Activated B cell treated with CpG ODN at 0.5 μM for 24 hours (primary cell): ENCODE results near the gene SERGEF. TPM values are rescaled to one million over a fixed set of nuclear protein-coding genes. Genes with fewer than 3 reads are reported as not detected.
"Not testable (repeated sequence)": the region's sequence is repeated elsewhere in the genome, so short reads cannot be mapped to it uniquely, and the experiment has no call there.

Experiments used
- ATAC-seq: fragments of 200-7000 bp; cut with Tn5 transposase; one replicate; pipeline ENCODE4 v1.10.0; 2021; ENCODE audit warnings: low read depth, mild to moderate bottlenecking, moderate library complexity
- CTCF ChIA-PET: fragments of 350-600 bp; sonication (Branson Sonifier 250); formaldehyde crosslinking; loops from one replicate; lab custom pipeline; 2021; ENCODE audit warnings: antibody characterized with exemption; lab: Charles Lee
- POLR2A ChIA-PET: fragments of 350-600 bp; sonication (Branson Sonifier 250); formaldehyde crosslinking; loops from one replicate; lab custom pipeline; 2021; ENCODE audit warnings: antibody characterized with exemption; lab: Charles Lee
- DNase-seq: peaks from one replicate; pipeline ENCODE4 v3.0.0; 2022
- H3K27ac Mint-ChIP-seq: one replicate; pipeline ENCODE4 v1.8.0; 2020; ENCODE audit warnings: mixed read lengths
- H3K27me3 Mint-ChIP-seq: one replicate; pipeline ENCODE4 v1.8.0; 2021; ENCODE audit warnings: mixed read lengths
- H3K36me3 Mint-ChIP-seq: one replicate; pipeline ENCODE4 v1.8.0; 2021; ENCODE audit warnings: low read depth, mixed read lengths
- H3K4me1 Mint-ChIP-seq: one replicate; pipeline ENCODE4 v1.8.0; 2021; ENCODE audit warnings: mixed read lengths
- H3K4me3 Mint-ChIP-seq: one replicate; pipeline ENCODE4 v1.8.0; 2020; ENCODE audit warnings: mild to moderate bottlenecking, mixed read lengths
- H3K9me3 Mint-ChIP-seq: one replicate; pipeline ENCODE4 v1.8.0; 2020; ENCODE audit warnings: mixed read lengths
- intact Hi-C: fragments of 100-400 bp; cut with micrococcal nuclease; formaldehyde crosslinking; loops from one replicate; pipeline ENCODE4 v1.15.1; 2024
- total RNA-seq: library from RNA; stranded (reverse); gene quantifications from 2 replicates; pipeline ENCODE4 v1.2.3, GENCODE V29; 2022
- TF ChIP-seq, protein P1 (sequence below): fragments of 200-600 bp; IDR thresholded peaks from one replicate; pipeline ENCODE4 v1.8.0; 2022; ENCODE audit warnings: antibody characterized with exemption, mild to moderate bottlenecking

SERGEF gene
- total RNA-seq, 1 donor from 2014 or later: 38.4 TPM

DNA sequence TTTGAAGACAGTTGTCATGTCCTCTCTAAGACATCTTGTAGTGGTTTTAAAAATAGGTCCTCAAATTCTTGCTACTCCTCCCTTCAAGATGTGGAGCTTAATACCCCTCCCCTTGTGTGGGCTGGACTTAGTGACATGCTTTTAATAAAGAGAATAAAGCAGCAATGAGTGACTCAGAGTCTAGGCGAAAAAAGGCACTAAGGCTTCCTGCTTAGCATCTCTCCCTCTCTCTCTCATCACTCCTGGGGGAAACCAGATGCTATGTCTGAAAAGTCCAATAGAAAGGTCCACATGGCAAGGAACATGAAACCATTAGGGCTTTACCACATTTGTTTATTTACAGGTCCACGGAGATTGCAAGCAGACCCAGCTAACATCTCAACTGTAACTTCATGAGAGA lies 11.7 kb downstream of the SERGEF start:
- POLR2A ChIA-PET: no interaction called here

DNA sequence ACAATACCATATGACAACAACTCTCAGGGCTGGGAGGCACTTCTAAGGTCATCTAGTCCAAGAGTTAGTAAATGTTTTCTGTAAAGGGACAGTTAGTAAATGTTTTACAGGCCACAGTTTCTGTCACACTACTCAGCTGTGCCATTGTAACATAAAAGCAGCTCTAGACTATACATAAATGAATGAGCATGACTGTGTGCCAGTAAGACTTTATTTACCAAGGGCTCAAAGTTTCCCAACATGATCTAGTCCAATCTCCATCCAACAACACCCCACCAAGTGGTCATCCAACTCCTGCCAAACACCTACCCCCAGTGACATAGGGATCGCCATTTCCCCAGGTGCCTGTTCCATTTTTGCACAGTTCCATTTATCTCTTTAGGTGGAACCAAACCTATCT lies 12.1 kb downstream of the SERGEF start:
- intact Hi-C loops: no loop called here
- ChIA-PET CTCF (no interaction called here), POLR2A (no interaction called here)
- no peak overlapping the region for H3K4me3 Mint-ChIP-seq
- H3K27me3 Mint-ChIP-seq: no peaks in the 10 kb centered on the region
- H3K36me3 Mint-ChIP-seq: peaks cover 79% of the 10 kb centered on the region
- ATAC-seq (no peak), DNase-seq (no peak)
- TF ChIP-seq, protein P1, sequence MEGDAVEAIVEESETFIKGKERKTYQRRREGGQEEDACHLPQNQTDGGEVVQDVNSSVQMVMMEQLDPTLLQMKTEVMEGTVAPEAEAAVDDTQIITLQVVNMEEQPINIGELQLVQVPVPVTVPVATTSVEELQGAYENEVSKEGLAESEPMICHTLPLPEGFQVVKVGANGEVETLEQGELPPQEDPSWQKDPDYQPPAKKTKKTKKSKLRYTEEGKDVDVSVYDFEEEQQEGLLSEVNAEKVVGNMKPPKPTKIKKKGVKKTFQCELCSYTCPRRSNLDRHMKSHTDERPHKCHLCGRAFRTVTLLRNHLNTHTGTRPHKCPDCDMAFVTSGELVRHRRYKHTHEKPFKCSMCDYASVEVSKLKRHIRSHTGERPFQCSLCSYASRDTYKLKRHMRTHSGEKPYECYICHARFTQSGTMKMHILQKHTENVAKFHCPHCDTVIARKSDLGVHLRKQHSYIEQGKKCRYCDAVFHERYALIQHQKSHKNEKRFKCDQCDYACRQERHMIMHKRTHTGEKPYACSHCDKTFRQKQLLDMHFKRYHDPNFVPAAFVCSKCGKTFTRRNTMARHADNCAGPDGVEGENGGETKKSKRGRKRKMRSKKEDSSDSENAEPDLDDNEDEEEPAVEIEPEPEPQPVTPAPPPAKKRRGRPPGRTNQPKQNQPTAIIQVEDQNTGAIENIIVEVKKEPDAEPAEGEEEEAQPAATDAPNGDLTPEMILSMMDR: no peak
- no peaks in the 10 kb centered on the region for H3K4me1 Mint-ChIP-seq
- H3K27ac Mint-ChIP-seq: no peak overlapping the region
- no peaks in the 10 kb centered on the region for H3K9me3 Mint-ChIP-seq

More for the DNA sequence above, 11.7 kb downstream of the SERGEF start:
- DNase-seq (no peak), ATAC-seq (no peak)
- Mint-ChIP-seq H3K36me3 (peaks cover 79% of the 10 kb centered on the region), H3K27ac (no peak overlapping the region), H3K9me3 (no peaks in the 10 kb centered on the region), H3K4me3 (no peak overlapping the region), H3K27me3 (no peaks in the 10 kb centered on the region), H3K4me1 (no peaks in the 10 kb centered on the region)
- CTCF ChIA-PET: no interaction called here
- intact Hi-C loops: no loop called here
- TF ChIP-seq, protein P1: no peak

DNA sequence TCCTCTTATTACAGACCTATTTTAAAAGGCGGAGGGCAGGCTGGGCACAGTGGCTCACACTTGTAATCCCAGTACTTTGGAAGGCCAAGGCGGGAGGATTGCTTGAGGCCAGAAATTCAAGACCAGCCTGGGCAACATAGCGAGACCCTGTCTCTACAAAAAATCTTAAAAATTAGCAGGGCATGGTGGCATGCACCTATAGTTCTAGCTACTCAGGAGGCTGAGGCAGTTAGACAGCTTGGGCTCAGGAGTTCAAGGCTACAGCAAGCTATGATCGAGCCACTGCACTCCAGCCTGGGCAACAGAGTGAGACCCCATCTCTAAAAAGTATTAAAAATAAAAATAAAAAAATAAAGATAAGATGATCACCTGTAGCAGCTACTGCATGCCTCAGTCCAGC lies 12.7 kb downstream of the SERGEF start:
- H3K9me3 Mint-ChIP-seq, H3K4me1 Mint-ChIP-seq, DNase-seq, intact Hi-C loops, H3K27me3 Mint-ChIP-seq, H3K4me3 Mint-ChIP-seq, H3K27ac Mint-ChIP-seq, ATAC-seq, POLR2A ChIA-PET, CTCF ChIA-PET: not testable (repeated sequence)
- peaks cover 79% of the 10 kb centered on the region for H3K36me3 Mint-ChIP-seq

DNA sequence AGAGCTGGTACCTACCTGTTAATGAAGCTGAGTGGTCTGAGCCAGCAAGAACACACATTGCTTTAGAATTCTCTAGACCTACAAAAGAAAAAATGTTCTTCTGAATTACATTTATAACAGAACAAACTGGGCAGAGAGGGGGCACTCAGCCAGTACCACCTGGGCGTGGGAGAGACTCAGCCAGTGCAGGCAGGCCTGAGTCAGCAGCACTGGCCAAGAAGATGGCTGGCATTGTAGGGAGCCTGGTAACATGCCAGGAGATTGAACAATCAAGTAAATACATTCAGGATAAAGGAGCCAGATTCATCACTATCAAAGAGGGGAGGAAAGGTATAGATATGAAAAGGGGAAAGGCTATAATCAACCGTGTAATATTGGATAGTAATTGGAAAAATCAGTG lies 19.9 kb downstream of the SERGEF start:
- no peaks in the 10 kb centered on the region for H3K4me1 Mint-ChIP-seq
- no peak for DNase-seq
- peaks cover 74% of the 10 kb centered on the region for H3K36me3 Mint-ChIP-seq
- H3K9me3 Mint-ChIP-seq: no peaks in the 10 kb centered on the region
- no peaks in the 10 kb centered on the region for H3K27me3 Mint-ChIP-seq
- POLR2A ChIA-PET: no interaction called here
- intact Hi-C loops: loop anchor here (1.0 kb wide), 2 partner anchors 113 to 771 kb away; partner anchors contain the start of gene SAAL1
- TF ChIP-seq, protein P1: no peak
- H3K4me3 Mint-ChIP-seq: no peak overlapping the region
- H3K27ac Mint-ChIP-seq: no peak overlapping the region
- ATAC-seq: no peak
- CTCF ChIA-PET: interaction anchor here (0.8 kb wide), 1 partner anchor 113 kb away, joined by 3 read pairs; no protein-coding TSS in a partner anchor

DNA sequence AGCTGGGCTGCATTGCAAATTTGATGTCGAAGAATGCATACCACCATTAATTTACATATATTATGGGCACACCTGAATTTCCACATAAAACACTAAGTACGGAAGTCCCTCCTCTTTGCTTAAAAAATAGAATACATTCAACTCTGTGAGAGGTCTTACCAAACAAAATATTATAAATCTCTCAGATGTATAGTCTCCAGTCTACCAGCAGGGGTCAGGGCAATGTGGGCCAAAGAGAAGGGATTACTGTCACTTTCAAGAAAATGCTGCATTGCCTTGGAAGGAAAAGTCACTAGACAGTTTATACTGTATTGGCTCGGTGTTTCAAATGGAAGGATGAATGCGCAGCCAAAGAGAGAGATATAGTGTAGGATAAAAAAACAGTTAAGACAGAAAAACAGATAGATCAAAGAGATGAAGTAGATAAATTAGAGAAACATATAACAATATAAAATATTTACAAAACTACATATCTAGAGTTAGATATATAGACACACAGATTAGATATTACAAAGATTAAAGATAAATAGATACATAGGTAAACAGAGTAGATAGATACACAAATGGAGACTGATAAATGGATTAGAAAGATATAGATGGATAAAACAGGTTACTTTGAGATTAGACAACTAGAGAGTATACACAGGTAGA lies 20.9 kb downstream of the SERGEF start:
- TF ChIP-seq, protein P1: peak; percentile 99
- DNase-seq (no peak), ATAC-seq (peak; percentile 74)
- Mint-ChIP-seq H3K27me3 (no peaks in the 10 kb centered on the region), H3K4me3 (no peak overlapping the region), H3K9me3 (no peaks in the 10 kb centered on the region), H3K27ac (no peak overlapping the region), H3K4me1 (no peaks in the 10 kb centered on the region), H3K36me3 (peaks cover 75% of the 10 kb centered on the region)
- intact Hi-C loops: loop anchor here (1.0 to 2.0 kb wide), 3 partner anchors 21 to 772 kb away; partner anchors contain the start of genes SAAL1 and SERGEF
- CTCF ChIA-PET: interaction anchor here (0.5 to 2.0 kb wide), 4 partner anchors 11 to 905 kb away, joined by 3 to 11 read pairs (median 4); partner anchors contain the start of gene SAAL1
- POLR2A ChIA-PET: no interaction called here
